Activated naive CD8-positive, alpha-beta T cell (primary cell): ENCODE results near the gene MMP2.

Experiments
- H3K27ac Mint-ChIP-seq: one replicate; pipeline ENCODE4 v1.8.0; 2021; ENCODE audit warnings: mixed read lengths
- H3K27me3 Mint-ChIP-seq: one replicate; pipeline ENCODE4 v1.8.0; 2021; ENCODE audit warnings: mixed read lengths
- H3K36me3 Mint-ChIP-seq: one replicate; pipeline ENCODE4 v1.8.0; 2021; ENCODE audit warnings: mixed read lengths
- H3K4me1 Mint-ChIP-seq: one replicate; pipeline ENCODE4 v1.8.0; 2021; ENCODE audit warnings: low read depth, mixed read lengths
- H3K4me3 Mint-ChIP-seq: one replicate; pipeline ENCODE4 v1.8.0; 2021; ENCODE audit warnings: mild to moderate bottlenecking, mixed read lengths
- H3K9me3 Mint-ChIP-seq: one replicate; pipeline ENCODE4 v1.8.0; 2021; ENCODE audit warnings: low read depth, mixed read lengths

Gene MMP2

DNA sequence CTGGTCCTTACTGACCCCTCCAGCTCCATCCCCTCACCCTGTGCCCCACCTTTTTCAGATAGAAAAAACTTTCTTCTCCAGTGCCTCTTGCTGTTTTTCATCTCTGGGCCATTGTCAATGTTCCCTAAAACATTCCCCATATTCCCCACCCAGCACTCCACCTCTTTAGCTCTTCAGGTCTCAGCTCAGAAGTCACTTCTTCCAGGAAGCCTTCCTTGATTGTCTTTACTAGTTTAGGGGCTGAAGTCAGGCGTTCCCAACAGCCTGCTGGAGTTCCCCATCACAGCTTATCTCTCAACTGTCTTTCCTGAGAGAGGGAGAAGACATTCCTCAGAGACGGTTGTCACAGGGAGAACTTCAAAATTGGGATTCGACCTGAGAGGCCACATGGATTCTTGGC lies 1.3 kb upstream of the MMP2 start:
- no peaks in the 10 kb centered on the region for H3K36me3 Mint-ChIP-seq
- no peaks in the 10 kb centered on the region for H3K9me3 Mint-ChIP-seq
- H3K27ac Mint-ChIP-seq, result no peak overlapping the region
- no peak overlapping the region for H3K4me3 Mint-ChIP-seq
- peaks cover 4% of the 10 kb centered on the region for H3K4me1 Mint-ChIP-seq
- peaks cover 21% of the 10 kb centered on the region for H3K27me3 Mint-ChIP-seq

DNA sequence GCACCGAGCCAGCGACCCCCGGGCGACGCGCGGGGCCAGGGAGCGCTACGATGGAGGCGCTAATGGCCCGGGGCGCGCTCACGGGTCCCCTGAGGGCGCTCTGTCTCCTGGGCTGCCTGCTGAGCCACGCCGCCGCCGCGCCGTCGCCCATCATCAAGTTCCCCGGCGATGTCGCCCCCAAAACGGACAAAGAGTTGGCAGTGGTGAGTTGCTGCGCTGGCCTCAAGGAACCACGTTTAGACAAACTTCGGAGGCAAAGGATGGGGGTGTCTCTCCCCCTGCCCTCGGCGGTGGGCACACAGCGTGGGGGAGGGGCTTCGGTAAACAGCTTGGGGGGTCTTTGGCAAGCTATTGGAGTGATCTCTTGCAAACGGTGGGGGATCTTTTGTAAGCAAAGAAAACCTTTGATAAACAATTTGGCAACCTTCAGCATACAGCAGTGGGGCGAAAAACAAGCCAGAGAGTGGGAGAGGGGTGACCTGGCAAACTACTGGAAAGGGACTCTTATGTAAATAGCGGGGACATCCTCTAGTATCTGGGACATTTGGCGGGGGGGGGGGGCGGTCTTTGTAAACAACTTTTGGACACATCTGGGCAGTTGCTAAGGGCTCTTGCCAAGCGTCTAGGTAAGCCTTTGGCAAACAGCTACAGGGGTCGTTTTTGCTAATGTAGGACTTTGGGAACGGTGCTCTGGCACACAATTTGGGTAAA lies 587 bp downstream of the MMP2 start:
- Mint-ChIP-seq H3K4me3 (no peak overlapping the region), H3K36me3 (no peaks in the 10 kb centered on the region), H3K4me1 (peaks cover 4% of the 10 kb centered on the region), H3K9me3 (peaks cover 3% of the 10 kb centered on the region), H3K27ac (no peak overlapping the region), H3K27me3 (peaks cover 21% of the 10 kb centered on the region)

- H3K9me3 Mint-ChIP-seq, result peaks cover 7% of the 10 kb centered on the region
- H3K27ac Mint-ChIP-seq, result no peak overlapping the region
- peaks cover 4% of the 10 kb centered on the region for H3K4me1 Mint-ChIP-seq
- H3K27me3 Mint-ChIP-seq, result peaks cover 25% of the 10 kb centered on the region
- H3K36me3 Mint-ChIP-seq, result no peaks in the 10 kb centered on the region
- H3K4me3 Mint-ChIP-seq, result no peak overlapping the region
These were observed 1.2 kb downstream of the MMP2 start for GRCh38 chr16:55480228-55480655.

GRCh38 chr16:55481023-55481422 lies 2.0 kb downstream of the MMP2 start:
- Mint-ChIP-seq H3K36me3 (no peaks in the 10 kb centered on the region), H3K4me3 (no peak overlapping the region), H3K4me1 (peaks cover 4% of the 10 kb centered on the region), H3K27me3 (peaks cover 25% of the 10 kb centered on the region), H3K27ac (no peak overlapping the region), H3K9me3 (peaks cover 7% of the 10 kb centered on the region)

DNA sequence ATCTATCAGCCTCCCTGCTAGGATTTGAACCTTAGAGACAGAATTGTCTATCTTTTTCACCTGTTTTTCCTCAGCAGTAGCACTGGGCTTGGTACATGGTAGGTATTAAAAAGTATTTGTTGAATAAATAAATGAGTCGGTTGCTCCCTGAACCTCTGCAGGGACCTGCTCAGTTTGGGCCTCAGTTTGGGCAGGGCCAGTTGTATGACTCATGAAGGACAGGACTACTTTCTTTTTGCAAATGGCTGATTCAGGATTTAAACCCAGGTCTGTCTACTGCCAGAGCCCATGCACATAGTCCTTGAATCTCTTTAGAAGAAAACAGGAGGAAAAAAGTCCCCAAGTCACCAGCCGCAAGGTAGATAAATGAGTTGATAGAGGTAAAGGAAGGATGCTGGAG lies 3.1 kb downstream of the MMP2 start:
- H3K4me3 Mint-ChIP-seq, result no peak overlapping the region
- H3K4me1 Mint-ChIP-seq, result peaks cover 4% of the 10 kb centered on the region
- H3K36me3 Mint-ChIP-seq, result no peaks in the 10 kb centered on the region
- H3K9me3 Mint-ChIP-seq, result peaks cover 7% of the 10 kb centered on the region
- no peak overlapping the region for H3K27ac Mint-ChIP-seq
- H3K27me3 Mint-ChIP-seq, result peaks cover 25% of the 10 kb centered on the region

DNA sequence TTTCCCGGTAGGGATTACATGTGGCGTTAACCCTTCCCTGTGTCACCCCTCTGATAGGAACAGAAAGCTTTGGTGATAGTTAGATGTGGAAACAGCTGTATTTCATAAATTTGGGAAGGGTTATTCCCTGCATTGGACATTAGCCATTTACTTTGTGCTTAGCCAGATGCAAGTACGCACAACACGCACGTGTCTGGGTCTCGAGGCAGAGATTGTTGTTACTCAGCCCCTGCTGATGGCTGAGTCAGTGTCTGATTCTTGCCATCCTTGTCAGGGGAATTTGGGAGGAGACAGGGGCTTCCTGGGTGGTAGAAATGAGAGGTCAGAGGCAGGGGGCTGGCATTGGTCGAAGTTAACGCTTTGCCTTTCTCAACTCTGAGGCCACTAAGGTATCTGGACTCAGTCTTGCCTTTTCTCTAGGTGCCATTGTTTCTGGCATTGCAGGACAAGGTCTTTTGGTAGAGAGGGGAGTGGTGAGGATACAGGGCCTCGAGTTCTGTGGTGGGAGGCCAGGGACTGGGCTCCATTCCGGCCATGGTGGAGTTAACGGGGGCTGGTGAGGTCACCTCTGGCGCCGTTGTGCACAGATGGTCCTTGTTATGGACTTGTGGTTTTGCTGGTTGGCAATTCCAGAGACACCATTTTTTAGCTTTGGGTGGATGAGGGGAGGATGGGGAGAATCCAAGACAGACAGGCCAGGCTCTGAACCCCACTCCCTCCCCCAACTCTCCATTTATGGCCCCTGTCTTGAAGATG lies 8.2 kb downstream of the MMP2 start:
- Mint-ChIP-seq H3K27ac (no peak overlapping the region), H3K4me3 (no peak overlapping the region), H3K36me3 (no peaks in the 10 kb centered on the region), H3K9me3 (peaks cover 7% of the 10 kb centered on the region), H3K27me3 (peaks cover 4% of the 10 kb centered on the region), H3K4me1 (no peaks in the 10 kb centered on the region)

GRCh38 chr16:55488306-55488705 lies 9.3 kb downstream of the MMP2 start:
- no peaks in the 10 kb centered on the region for H3K4me1 Mint-ChIP-seq
- no peak overlapping the region for H3K27ac Mint-ChIP-seq
- H3K4me3 Mint-ChIP-seq, result no peak overlapping the region
- H3K9me3 Mint-ChIP-seq, result peaks cover 5% of the 10 kb centered on the region
- no peaks in the 10 kb centered on the region for H3K36me3 Mint-ChIP-seq
- peaks cover 4% of the 10 kb centered on the region for H3K27me3 Mint-ChIP-seq

- H3K9me3 Mint-ChIP-seq, result peaks cover 5% of the 10 kb centered on the region
- H3K27me3 Mint-ChIP-seq, result peaks cover 4% of the 10 kb centered on the region
- H3K27ac Mint-ChIP-seq, result no peak overlapping the region
- no peak overlapping the region for H3K4me3 Mint-ChIP-seq
- no peaks in the 10 kb centered on the region for H3K36me3 Mint-ChIP-seq
- no peaks in the 10 kb centered on the region for H3K4me1 Mint-ChIP-seq
These were observed 10.3 kb downstream of the MMP2 start for GRCh38 chr16:55489119-55489955.

DNA sequence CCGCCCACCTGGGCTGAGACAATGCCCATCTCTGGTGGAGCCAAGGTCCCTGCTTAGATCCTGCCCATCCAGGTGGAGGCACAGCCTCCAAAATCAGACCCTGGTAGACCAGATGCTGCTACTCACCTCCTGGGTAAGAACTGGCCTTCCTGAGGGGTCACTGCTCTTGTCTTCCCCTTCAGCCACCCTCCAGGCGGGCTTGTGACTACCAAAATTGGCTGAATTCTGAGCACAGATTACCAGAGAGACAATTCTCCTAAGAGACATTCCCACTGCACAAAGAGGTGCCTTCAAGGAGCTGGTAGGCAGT lies 10.9 kb downstream of the MMP2 start:
- H3K4me3 Mint-ChIP-seq, result no peak overlapping the region
- peaks cover under 1% of the 10 kb centered on the region for H3K27me3 Mint-ChIP-seq
- H3K27ac Mint-ChIP-seq, result no peak overlapping the region
- peaks cover under 1% of the 10 kb centered on the region for H3K9me3 Mint-ChIP-seq
- no peaks in the 10 kb centered on the region for H3K4me1 Mint-ChIP-seq
- no peaks in the 10 kb centered on the region for H3K36me3 Mint-ChIP-seq

DNA sequence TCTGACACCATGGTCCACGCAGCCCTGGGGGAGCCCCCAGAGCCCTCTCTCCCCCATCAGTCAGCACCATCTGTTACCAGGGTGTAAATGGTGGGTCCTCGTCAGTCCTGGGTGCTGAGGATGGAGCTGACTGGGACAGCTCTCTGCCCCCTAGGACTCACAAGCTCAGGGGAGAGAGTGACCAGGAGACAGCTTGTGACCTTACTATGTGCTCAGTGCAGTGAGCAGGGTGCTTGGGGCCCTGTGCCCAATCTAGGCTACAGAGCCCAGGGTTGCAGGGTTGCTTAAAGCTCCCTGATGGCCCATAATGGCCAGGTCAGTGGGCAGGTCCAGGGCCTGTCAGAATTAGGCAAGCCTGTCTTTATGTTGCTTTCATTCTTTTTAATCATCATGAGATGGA lies 11.3 kb downstream of the MMP2 start:
- no peaks in the 10 kb centered on the region for H3K27me3 Mint-ChIP-seq
- H3K4me1 Mint-ChIP-seq, result no peaks in the 10 kb centered on the region
- H3K4me3 Mint-ChIP-seq, result no peak overlapping the region
- no peaks in the 10 kb centered on the region for H3K9me3 Mint-ChIP-seq
- H3K27ac Mint-ChIP-seq, result no peak overlapping the region
- H3K36me3 Mint-ChIP-seq, result no peaks in the 10 kb centered on the region

- Mint-ChIP-seq H3K27me3 (peaks cover 4% of the 10 kb centered on the region), H3K4me3 (no peak overlapping the region), H3K36me3 (no peaks in the 10 kb centered on the region), H3K4me1 (no peaks in the 10 kb centered on the region), H3K9me3 (no peaks in the 10 kb centered on the region), H3K27ac (no peak overlapping the region)
These were observed 12.7 kb downstream of the MMP2 start for GRCh38 chr16:55491691-55492090.

DNA sequence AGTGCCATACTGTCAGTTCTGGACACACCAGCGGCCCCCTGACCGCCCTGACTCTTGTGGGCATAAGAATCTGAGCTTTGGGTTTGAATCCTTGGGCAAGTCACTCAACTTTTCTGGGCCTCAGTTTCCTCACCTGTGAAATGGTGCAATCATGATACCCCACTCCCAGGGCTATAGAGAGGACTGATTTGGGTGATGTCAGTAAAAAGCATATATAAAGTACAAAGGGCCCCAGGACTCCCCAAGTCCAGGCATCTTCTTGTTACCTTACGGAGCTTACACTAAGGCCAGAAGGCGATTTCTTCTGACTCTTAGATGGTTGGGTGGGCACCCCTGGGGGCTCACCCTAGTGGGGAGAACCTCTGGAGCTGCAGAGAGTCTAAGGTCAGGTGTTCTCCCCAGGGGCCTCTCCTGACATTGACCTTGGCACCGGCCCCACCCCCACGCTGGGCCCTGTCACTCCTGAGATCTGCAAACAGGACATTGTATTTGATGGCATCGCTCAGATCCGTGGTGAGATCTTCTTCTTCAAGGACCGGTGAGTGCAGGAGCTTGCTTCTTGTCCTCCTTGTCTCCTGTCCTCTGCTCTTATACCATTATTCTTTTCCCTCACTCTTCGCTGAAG lies 13.9 kb downstream of the MMP2 start:
- no peak overlapping the region for H3K27ac Mint-ChIP-seq
- H3K36me3 Mint-ChIP-seq, result no peaks in the 10 kb centered on the region
- H3K4me1 Mint-ChIP-seq, result peaks cover 3% of the 10 kb centered on the region
- H3K9me3 Mint-ChIP-seq, result no peaks in the 10 kb centered on the region
- H3K27me3 Mint-ChIP-seq, result peaks cover 8% of the 10 kb centered on the region
- no peak overlapping the region for H3K4me3 Mint-ChIP-seq

DNA sequence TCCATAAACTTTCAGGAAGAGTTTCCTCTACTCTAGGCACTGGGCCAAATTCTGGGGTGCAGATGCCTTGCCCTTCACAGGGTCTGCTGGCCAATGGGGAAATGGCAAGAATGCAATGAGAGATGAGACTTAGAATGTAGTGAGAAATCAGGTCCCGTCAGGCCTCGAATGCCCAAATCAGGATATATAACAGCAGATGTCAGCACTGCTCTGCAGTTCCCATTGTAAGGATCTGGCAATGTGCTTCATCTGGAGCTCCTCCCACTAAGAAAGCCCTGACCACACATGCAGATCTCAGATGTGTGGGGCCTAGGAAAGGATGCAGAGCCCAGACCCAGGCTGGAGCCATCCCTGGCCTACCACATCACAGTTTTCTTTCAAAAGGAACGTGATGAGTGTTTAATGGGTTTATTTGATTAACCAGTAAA lies 16.0 kb downstream of the MMP2 start:
- no peak overlapping the region for H3K27ac Mint-ChIP-seq
- peaks cover 8% of the 10 kb centered on the region for H3K27me3 Mint-ChIP-seq
- no peaks in the 10 kb centered on the region for H3K36me3 Mint-ChIP-seq
- H3K4me1 Mint-ChIP-seq, result peaks cover 6% of the 10 kb centered on the region
- H3K9me3 Mint-ChIP-seq, result no peaks in the 10 kb centered on the region
- no peak overlapping the region for H3K4me3 Mint-ChIP-seq

DNA sequence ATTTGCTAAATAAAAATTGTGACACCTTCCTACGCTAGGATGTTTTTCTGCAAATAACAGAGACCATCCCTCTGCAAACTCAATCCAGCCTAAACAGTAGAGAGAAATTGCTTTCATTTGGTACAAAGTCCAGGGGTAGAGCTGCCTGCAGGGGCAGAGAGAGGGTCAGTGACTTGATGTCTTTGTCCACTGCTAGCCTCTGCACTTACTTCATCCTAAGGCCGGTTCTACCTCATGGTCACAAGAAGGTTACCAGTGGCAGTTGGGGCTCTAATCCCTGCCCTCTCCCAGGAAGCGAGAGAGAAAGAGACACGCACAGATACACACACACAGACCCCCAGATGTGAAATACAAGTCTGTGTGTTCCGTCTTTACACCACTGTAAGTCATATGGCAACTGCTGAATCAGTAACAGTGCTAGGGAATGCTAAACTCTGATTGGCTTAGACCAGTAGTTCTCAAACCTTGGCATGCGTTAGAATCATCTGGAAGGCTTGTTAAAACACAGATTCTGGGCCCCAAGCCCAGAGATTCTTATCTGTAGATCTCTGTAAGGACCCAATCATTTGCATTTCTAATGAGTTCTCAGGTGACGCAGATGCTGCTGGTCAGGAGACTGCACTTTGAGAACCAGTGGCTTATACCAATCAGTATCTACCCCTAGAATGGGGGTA lies 16.8 kb downstream of the MMP2 start:
- H3K36me3 Mint-ChIP-seq, result no peaks in the 10 kb centered on the region
- peaks cover 7% of the 10 kb centered on the region for H3K4me1 Mint-ChIP-seq
- no peaks in the 10 kb centered on the region for H3K9me3 Mint-ChIP-seq
- peaks cover 8% of the 10 kb centered on the region for H3K27me3 Mint-ChIP-seq
- H3K27ac Mint-ChIP-seq, result no peak overlapping the region
- no peak overlapping the region for H3K4me3 Mint-ChIP-seq
